SK-N-SH treated with all-trans-retinoic acid at 6 μM for 48 hours (cell line): ENCODE results near the gene GIPC2.
"Not testable (repeated sequence)": the region's sequence is repeated elsewhere in the genome, so short reads cannot be mapped to it uniquely, and the experiment has no call there.

Experiments
- ATAC-seq: fragments of 200-7000 bp; cut with Tn5 transposase; 3 replicates; pipeline ENCODE4 v1.9.1; 2020; ENCODE audit warnings: mild to moderate bottlenecking, moderate library complexity
- BACH2 ChIP-seq: fragments of 250-450 bp; sonication (Bioruptor Pico); IDR thresholded peaks from 2 replicates; pipeline ENCODE4 v1.9.0; 2021; ENCODE audit warnings: mild to moderate bottlenecking, borderline replicate concordance
- CSDC2 ChIP-seq: fragments of 250-450 bp; sonication (Bioruptor Pico); IDR thresholded peaks from 2 replicates; pipeline ENCODE4 v1.5.0; 2020; ENCODE audit warnings: mild to moderate bottlenecking, moderate library complexity
- ESRRG ChIP-seq: fragments of 250-450 bp; sonication (Bioruptor Pico); IDR thresholded peaks from 2 replicates; pipeline ENCODE4 v1.6.1; 2021; ENCODE audit warnings: mild to moderate bottlenecking
- GLIS3 ChIP-seq: fragments of 250-450 bp; sonication (Bioruptor Pico); IDR thresholded peaks from 2 replicates; pipeline ENCODE4 v1.5.0; 2020; ENCODE audit warnings: mild to moderate bottlenecking, moderate library complexity
- ISL1 ChIP-seq: fragments of 250-450 bp; sonication (Bioruptor Pico); IDR thresholded peaks from 2 replicates; pipeline ENCODE4 v2.1.2; 2022; ENCODE audit warnings: mild to moderate bottlenecking, moderate library complexity
- RARB ChIP-seq: fragments of 250-450 bp; sonication (Bioruptor Pico); IDR thresholded peaks from 2 replicates; pipeline ENCODE4 v1.8.0; 2021; ENCODE audit warnings: mild to moderate bottlenecking, moderate library complexity
- SNAI2 ChIP-seq: fragments of 250-450 bp; sonication (Bioruptor Pico); IDR thresholded peaks from 2 replicates; pipeline ENCODE4 v1.5.0; 2020; ENCODE audit warnings: mild to moderate bottlenecking, moderate library complexity
- TCF4 ChIP-seq: fragments of 250-450 bp; sonication (Bioruptor Pico); IDR thresholded peaks from 2 replicates; pipeline ENCODE4 v1.8.0; 2021; ENCODE audit warnings: mild to moderate bottlenecking, moderate library complexity, borderline replicate concordance
- TOX ChIP-seq: fragments of 250-450 bp; sonication (Bioruptor Pico); IDR thresholded peaks from 2 replicates; pipeline ENCODE4 v1.8.0; 2021; ENCODE audit warnings: mild to moderate bottlenecking, moderate library complexity, borderline replicate concordance
- ZC3H10 ChIP-seq: fragments of 250-450 bp; sonication (Bioruptor Pico); IDR thresholded peaks from 2 replicates; pipeline ENCODE4 v1.5.1; 2021; ENCODE audit warnings: mild to moderate bottlenecking, moderate library complexity
- ZNF565 ChIP-seq: fragments of 450-650 bp; formaldehyde crosslinking; conservative IDR thresholded peaks from 2 replicates; pipeline ENCODE4 v1.5.0; 2020; ENCODE audit warnings: low read depth, mild to moderate bottlenecking, moderate library complexity
- ZNF70 ChIP-seq: fragments of 450-650 bp; formaldehyde crosslinking; IDR thresholded peaks from 2 replicates; pipeline ENCODE4 v1.5.0; 2020; ENCODE audit warnings: mild to moderate bottlenecking, moderate library complexity
- TF ChIP-seq, protein P1 (sequence below): fragments of 250-450 bp; sonication (Bioruptor Pico); IDR thresholded peaks from 2 replicates; pipeline ENCODE4 v1.5.0; 2020; ENCODE audit warnings: mild to moderate bottlenecking, moderate library complexity
- TF ChIP-seq, protein P2 (sequence below): fragments of 250-450 bp; sonication (Bioruptor Pico); IDR thresholded peaks from 2 replicates; pipeline ENCODE4 v1.5.1; 2021; ENCODE audit warnings: mild to moderate bottlenecking, moderate library complexity
- TF ChIP-seq, protein P3 (sequence below): fragments of 250-450 bp; sonication (Bioruptor Pico); IDR thresholded peaks from 2 replicates; pipeline ENCODE4 v1.8.0; 2020; ENCODE audit warnings: mild to moderate bottlenecking, moderate library complexity, borderline replicate concordance
- TF ChIP-seq, protein P4 (sequence below): fragments of 250-450 bp; sonication (Bioruptor Pico); IDR thresholded peaks from 2 replicates; pipeline ENCODE4 v1.8.0; 2021; ENCODE audit warnings: low read depth, mild to moderate bottlenecking, moderate library complexity, borderline replicate concordance
- TF ChIP-seq, protein P5 (sequence below): fragments of 250-450 bp; sonication (Bioruptor Pico); IDR thresholded peaks from 2 replicates; pipeline ENCODE4 v1.5.1; 2020; ENCODE audit warnings: low read depth, mild to moderate bottlenecking, moderate library complexity

Gene GIPC2

DNA sequence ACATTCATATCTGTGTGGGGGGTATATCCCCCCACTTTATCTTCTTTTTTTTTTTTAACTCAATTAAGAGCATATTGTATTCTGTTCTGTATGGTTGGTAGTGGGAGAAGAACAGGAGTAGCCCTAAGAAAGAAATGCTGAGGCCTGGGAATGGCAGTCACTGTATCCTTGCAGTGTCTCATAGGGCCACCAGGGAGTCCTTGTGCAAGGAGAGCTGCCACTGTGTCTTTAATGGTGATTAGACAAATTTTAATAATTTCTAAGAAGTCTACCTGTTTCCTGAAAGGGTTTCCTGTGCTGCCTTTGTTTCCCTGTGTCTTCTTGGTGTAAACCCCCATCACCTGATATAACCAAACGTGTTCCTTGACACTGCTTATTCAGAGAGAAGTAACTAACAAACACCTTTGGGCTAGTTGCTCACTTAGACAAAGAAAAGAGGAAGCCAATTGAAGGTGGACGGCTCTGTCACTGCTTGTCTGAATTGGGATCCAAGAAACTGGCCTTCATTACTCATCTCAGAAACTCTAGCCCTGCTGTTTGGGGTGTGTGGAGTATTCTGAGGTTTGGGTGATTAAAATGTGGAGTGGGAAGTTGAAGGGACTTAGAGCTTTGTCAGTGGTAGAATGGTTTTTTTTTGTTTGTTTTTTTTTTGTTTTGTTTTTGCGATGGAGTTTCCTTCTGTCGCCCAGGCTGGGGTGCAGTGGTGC lies 15.2 kb downstream of the GIPC2 start:
- ATAC-seq = peak; percentile 40; the same call in 1 of the 3 replicates
- no peak for TF ChIP-seq ESRRG
- no peak for TF ChIP-seq ZNF70 (CRISPR knock-in tag)
- TF ChIP-seq, protein P1, sequence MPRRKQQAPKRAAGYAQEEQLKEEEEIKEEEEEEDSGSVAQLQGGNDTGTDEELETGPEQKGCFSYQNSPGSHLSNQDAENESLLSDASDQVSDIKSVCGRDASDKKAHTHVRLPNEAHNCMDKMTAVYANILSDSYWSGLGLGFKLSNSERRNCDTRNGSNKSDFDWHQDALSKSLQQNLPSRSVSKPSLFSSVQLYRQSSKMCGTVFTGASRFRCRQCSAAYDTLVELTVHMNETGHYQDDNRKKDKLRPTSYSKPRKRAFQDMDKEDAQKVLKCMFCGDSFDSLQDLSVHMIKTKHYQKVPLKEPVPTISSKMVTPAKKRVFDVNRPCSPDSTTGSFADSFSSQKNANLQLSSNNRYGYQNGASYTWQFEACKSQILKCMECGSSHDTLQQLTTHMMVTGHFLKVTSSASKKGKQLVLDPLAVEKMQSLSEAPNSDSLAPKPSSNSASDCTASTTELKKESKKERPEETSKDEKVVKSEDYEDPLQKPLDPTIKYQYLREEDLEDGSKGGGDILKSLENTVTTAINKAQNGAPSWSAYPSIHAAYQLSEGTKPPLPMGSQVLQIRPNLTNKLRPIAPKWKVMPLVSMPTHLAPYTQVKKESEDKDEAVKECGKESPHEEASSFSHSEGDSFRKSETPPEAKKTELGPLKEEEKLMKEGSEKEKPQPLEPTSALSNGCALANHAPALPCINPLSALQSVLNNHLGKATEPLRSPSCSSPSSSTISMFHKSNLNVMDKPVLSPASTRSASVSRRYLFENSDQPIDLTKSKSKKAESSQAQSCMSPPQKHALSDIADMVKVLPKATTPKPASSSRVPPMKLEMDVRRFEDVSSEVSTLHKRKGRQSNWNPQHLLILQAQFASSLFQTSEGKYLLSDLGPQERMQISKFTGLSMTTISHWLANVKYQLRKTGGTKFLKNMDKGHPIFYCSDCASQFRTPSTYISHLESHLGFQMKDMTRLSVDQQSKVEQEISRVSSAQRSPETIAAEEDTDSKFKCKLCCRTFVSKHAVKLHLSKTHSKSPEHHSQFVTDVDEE (CRISPR knock-in tag) = no peak
- TF ChIP-seq, protein P2, sequence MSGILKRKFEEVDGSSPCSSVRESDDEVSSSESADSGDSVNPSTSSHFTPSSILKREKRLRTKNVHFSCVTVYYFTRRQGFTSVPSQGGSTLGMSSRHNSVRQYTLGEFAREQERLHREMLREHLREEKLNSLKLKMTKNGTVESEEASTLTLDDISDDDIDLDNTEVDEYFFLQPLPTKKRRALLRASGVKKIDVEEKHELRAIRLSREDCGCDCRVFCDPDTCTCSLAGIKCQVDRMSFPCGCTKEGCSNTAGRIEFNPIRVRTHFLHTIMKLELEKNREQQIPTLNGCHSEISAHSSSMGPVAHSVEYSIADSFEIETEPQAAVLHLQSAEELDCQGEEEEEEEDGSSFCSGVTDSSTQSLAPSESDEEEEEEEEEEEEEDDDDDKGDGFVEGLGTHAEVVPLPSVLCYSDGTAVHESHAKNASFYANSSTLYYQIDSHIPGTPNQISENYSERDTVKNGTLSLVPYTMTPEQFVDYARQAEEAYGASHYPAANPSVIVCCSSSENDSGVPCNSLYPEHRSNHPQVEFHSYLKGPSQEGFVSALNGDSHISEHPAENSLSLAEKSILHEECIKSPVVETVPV = no peak
- no peak for TF ChIP-seq SNAI2
- no peak for TF ChIP-seq TCF4 (CRISPR knock-in tag)
- no peak for TF ChIP-seq TOX (CRISPR knock-in tag)
- TF ChIP-seq, protein P3, sequence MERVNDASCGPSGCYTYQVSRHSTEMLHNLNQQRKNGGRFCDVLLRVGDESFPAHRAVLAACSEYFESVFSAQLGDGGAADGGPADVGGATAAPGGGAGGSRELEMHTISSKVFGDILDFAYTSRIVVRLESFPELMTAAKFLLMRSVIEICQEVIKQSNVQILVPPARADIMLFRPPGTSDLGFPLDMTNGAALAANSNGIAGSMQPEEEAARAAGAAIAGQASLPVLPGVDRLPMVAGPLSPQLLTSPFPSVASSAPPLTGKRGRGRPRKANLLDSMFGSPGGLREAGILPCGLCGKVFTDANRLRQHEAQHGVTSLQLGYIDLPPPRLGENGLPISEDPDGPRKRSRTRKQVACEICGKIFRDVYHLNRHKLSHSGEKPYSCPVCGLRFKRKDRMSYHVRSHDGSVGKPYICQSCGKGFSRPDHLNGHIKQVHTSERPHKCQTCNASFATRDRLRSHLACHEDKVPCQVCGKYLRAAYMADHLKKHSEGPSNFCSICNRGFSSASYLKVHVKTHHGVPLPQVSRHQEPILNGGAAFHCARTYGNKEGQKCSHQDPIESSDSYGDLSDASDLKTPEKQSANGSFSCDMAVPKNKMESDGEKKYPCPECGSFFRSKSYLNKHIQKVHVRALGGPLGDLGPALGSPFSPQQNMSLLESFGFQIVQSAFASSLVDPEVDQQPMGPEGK (CRISPR knock-in tag) = no peak
- no peak for TF ChIP-seq ISL1 (CRISPR knock-in tag)

DNA sequence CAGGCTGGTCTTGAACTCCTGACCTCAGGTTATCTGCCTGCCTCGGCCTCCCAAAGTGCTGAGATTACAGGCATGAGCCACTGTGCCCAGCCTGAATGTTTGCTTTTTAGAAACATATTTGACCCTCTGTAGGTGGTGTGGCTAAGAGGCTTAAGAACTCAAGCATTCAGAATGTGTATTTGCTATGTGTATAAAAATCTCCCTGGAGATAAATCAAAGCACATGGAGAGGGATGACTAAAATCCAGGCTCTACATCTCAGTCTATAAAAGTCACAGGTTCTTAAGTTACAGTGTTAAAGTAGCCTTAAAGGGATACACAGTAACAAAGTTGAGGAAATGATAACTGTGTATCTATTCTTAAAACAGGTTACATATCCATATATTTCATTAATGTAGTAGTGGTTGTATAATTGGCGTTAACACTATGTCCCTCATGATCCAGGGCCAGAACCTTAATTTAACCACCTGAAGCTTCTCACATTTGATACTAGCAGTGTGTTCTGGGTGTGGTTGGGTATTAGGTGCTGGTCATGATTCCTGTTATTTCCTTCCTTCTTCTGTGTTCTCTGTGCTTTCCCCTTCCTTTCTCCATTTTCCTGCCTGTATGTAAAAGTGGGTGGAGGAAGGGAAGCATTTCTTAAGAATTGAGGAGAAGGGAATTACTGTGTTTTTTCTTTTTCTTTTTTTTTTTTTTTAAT lies 16.2 kb downstream of the GIPC2 start:
- peak; percentile 99 for ATAC-seq

DNA sequence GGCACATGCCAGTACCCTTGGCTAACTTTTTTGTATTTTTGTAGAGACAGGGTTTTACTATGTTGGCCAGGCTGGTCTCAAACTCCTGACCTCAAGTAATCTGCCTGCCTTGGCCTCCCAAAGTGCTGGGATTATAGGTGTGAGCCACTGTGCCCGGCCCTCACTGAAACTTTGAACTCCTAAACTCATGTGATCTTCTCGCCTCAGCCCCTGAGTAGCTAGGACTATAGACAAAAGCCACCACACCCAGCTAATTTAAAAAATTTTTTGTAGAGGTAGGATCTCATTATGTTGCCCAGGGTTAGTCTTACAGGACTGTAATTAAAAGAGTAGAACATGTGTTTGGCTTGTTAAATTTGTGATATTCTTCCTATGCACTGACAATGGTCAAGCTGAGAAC lies 19.1 kb downstream of the GIPC2 start:
- ATAC-seq = not testable (repeated sequence)

More for the DNA sequence above, 16.2 kb downstream of the GIPC2 start:
- no peak for TF ChIP-seq ZC3H10 (CRISPR knock-in tag)
- no peak for TF ChIP-seq ZNF565
- TF ChIP-seq, protein P4, sequence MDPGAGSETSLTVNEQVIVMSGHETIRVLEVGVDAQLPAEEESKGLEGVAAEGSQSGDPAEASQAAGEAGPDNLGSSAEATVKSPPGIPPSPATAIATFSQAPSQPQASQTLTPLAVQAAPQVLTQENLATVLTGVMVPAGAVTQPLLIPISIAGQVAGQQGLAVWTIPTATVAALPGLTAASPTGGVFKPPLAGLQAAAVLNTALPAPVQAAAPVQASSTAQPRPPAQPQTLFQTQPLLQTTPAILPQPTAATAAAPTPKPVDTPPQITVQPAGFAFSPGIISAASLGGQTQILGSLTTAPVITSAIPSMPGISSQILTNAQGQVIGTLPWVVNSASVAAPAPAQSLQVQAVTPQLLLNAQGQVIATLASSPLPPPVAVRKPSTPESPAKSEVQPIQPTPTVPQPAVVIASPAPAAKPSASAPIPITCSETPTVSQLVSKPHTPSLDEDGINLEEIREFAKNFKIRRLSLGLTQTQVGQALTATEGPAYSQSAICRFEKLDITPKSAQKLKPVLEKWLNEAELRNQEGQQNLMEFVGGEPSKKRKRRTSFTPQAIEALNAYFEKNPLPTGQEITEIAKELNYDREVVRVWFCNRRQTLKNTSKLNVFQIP (CRISPR knock-in tag) = no peak
- TF ChIP-seq, protein P2 = no peak
- TF ChIP-seq ISL1 (CRISPR knock-in tag) = no peak
- TF ChIP-seq BACH2 (CRISPR knock-in tag) = no peak
- TF ChIP-seq TOX (CRISPR knock-in tag) = no peak
- TF ChIP-seq CSDC2 (CRISPR knock-in tag) = no peak
- TF ChIP-seq, protein P5, sequence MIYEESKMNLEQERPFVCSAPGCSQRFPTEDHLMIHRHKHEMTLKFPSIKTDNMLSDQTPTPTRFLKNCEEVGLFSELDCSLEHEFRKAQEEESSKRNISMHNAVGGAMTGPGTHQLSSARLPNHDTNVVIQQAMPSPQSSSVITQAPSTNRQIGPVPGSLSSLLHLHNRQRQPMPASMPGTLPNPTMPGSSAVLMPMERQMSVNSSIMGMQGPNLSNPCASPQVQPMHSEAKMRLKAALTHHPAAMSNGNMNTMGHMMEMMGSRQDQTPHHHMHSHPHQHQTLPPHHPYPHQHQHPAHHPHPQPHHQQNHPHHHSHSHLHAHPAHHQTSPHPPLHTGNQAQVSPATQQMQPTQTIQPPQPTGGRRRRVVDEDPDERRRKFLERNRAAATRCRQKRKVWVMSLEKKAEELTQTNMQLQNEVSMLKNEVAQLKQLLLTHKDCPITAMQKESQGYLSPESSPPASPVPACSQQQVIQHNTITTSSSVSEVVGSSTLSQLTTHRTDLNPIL (CRISPR knock-in tag) = no peak
- TF ChIP-seq GLIS3 = no peak
- no peak for TF ChIP-seq ESRRG
- no peak for TF ChIP-seq RARB
